Urothelium cell line (cell line): Measurements from ENCODE around the gene DYSF.

Source experiments
- DNase-seq: peaks from one replicate; pipeline ENCODE4 v3.0.0; 2011; ENCODE audit warnings: low spot score, mixed read lengths
- FAIRE-seq: peaks from 2 replicates; lab custom pipeline; 2011; peaks lifted over from hg19 to GRCh38; lab: Jason Lieb, UNC

The DYSF gene

DNA sequence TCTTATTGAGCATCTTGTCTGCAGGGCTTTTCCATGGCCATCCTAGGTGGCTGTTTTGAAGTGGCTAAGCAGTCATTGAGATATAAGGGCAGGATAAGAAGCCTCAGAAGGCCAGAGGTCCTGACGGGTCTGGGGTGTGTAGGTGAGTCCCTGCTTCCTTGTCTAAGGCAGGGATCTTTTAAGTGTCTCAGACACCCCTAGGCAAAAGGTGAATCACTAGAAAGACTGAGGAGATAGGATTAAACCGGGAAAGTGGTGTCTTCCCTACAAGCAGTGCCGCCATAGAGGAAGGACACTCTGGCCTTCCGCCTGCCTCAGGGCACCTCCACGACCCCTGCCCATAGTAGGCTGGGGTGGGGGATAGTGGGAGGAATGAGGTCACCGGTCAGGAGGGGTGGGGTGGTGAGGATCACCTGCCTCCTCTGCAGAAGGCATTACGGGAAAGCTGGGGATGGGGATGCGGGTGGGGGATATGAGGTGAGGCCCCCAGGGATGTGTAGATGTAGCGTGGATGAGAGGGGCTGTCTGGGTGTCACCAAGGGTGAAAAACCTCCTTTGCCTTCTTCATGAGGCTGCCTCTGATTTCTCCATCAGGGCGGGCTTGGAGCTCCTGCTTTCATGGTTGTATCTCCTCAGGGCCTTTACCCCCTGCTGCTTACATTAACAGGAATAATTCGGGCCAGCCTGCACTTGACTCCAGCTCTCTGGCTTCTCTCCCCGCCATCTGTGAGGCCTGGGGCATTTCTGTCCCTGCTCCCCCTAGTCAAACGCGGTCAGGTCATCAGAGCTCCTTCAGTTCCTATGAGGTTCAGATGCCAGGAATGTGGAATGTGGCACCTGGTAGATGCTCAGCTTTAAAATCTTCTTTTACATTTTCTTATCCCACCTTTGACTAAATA, 244.0 kb downstream of the DYSF start:
- DNase-seq = no peak
- FAIRE-seq = no peak

DNA sequence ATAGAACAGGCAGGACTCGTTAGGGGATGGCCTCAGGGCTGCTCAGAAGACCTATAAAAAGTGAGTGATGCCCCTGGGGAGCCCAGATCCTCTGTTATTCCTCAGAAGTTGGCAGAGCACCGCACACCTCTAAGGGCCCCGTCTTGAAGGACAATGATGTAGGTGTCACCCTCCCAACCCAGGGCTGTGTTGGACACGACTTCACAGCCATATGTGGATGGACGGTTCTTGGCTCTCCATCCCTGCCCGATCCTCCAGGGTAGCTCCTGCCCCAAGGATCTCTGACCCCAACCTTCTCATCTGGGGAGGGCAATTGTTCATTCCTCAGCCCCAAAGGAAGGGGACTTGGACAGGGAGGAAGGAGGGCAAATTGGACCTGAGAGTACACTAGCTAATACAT, 246.1 kb downstream of the DYSF start:
- FAIRE-seq (peak; percentile 5), DNase-seq (no peak)

GRCh38 chr2:71700041-71700657, 246.8 kb downstream of the DYSF start:
- FAIRE-seq (no peak), DNase-seq (peak; percentile 58)

- no peak for FAIRE-seq
- DNase-seq = peak; percentile 55
Measured at GRCh38 chr2:71700658-71701397, 247.5 kb downstream of the DYSF start.

DNA sequence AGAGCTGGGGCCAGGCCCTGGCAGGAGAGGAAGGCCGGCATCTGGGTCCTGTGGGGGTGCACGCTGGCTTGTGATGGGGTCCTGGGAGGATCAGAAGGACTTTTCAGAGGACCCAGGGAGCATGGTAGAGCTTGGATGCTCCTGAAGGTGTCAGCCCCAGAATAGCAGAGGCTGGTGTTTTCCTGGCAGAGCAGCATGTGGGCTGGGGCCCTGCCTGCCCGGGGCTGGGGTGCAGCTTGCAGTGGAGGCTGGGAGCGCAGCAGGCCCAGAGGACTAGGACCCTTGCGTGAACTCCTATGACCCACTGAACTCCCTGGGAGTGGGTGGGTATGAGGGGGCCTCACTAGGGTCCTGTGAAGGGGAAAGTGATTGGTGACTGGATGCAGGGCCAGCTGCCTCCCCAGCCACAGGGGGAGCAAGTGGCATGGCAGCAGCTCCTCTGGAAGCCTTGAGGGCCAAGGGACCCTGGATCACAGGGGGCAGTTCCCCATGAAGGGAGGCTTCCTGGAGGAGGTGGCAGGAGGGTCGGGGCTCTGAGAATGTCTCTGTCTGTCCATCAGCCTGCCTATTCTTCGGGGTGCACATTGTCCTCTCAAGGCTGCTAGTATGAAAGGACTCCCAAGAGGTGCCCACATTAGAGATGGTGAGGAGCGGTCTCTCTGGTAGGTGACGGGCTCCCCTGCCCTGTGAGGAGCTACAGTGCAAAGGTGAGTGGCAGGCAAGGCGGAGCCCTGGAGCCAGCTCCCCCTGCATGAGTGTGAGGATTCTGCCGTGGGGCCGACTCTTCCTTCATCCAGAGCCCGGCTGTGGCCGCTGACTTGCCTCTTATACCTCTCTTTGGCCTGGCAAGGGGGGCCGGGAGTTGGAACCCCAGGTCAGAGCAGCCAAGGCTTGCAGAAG, 249.0 kb downstream of the DYSF start:
- FAIRE-seq = no peak
- DNase-seq = no peak

- FAIRE-seq (no peak), DNase-seq (no peak)
Measured at GRCh38 chr2:71702971-71703898, 249.9 kb downstream of the DYSF start.

DNA sequence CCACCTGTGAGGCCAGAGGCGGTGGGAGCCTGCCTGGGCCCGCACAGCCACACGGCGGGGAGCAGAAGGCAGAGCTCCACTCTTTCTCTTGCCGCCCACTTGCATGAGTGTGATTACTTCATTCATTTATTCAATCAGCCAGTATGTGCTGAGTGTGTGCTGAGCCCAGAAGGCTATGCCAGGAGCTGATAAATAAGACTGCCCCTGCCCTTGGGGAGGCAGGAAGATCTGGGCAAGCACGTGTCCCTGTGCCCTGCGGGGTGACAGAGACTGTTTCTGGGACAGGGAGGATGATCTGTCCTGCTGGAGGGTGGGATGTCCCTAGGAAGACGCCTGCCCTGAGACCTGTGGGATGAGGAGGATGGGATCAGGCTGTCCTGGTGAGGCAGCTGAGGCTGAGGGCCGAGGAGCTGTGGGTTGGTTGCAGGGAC, 250.8 kb downstream of the DYSF start:
- FAIRE-seq (no peak), DNase-seq (no peak)

GRCh38 chr2:71704688-71705087, 251.3 kb downstream of the DYSF start:
- DNase-seq = no peak
- no peak for FAIRE-seq

DNA sequence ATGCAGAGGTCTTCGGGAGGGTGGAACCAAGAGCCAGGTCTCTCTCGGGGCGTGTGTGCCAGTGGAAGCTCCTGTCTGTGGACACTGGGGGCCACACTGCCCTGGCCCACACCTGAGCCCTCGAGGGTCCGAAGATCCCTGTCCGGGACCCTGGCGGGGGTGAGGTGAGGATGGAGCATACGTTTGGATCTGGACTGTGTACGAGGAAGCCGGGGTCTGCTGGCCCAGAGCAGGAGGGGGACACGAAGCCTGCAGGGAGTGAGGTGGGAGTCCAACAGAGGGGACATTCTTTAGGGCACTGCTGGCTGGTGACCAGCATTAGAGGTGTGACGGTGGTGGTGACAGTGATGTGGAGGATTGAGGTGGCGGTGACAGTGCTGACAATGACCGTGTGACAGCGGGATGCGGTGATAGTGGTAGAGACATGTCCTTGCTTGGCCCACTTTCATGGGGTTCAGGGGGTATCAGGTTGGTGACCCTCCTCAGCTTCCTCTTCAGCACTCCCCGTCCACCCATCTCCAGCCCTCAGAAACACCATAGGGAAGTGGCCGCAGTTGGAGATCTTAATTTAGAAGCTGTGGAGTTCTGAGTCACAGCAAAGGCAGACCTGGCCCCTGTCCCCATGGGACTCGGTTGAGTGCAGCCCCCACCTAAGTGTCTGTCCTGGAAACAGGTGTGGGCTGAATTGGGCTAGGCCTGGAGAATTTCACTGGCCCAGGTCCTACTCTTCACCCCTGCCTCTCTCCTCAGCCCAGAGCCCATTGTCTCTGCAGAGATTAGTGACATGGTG, 252.0 kb downstream of the DYSF start:
- FAIRE-seq = peak; percentile 71
- DNase-seq = no peak

DNA sequence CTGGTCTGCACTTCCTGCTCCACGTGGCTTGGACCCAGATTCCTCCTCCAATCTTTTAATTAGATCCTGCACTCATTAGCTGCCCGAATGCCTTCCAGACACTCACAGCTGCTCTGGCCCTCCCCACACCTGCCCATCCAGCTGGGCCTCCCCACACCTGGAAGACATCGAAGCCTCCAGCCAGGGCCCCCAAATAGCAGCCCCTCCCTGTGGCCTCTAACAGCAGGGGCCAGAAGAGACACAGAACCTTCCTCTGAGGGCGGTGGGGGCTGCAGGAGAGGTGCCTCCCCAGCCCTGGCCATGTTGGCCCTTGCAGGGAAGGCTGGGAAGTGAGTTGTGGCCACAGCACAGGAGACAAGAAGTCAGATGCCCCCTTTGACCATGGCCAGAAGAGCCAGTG, 252.8 kb downstream of the DYSF start:
- DNase-seq = no peak
- no peak for FAIRE-seq

- DNase-seq = no peak
- peak; percentile 56 for FAIRE-seq
Measured at GRCh38 chr2:71706836-71707235, 253.5 kb downstream of the DYSF start.

DNA sequence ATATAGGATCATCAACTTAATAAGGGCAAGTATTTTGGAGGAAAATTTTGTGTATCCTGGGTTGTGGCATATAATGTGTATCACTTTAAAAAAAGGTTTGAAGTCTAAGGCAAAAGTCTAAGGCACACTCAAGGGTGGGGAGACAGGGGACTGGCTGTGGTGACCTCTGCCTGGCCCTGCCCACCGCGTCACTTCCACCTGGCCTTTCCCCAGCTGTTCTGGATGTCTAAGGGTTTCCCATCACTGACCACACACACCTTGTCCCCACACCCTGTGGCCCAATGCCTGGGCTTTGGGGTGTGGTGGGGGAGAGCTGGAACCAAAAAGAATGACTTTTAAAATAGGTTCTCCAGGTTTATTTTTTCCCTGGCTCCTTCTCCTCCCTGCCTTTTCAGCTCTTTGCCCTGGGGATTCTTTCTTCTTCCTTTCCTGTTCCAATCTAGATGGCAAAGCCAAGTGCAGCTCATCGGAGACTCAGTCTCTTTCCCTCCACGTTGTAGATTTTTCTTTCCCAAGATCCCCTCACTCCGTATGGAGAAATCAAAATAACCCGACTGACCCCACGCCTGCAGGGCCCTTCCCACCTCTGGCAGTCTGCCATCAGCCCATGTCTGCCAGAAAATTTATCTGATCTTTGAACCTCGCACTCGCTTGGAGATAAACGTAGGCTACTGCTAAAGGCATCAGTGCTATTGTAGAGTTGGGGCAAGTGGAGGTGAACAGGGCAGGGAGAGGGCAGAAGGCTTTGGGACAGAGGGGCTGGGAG, 257.2 kb downstream of the DYSF start:
- DNase-seq (no peak), FAIRE-seq (no peak)

DNA sequence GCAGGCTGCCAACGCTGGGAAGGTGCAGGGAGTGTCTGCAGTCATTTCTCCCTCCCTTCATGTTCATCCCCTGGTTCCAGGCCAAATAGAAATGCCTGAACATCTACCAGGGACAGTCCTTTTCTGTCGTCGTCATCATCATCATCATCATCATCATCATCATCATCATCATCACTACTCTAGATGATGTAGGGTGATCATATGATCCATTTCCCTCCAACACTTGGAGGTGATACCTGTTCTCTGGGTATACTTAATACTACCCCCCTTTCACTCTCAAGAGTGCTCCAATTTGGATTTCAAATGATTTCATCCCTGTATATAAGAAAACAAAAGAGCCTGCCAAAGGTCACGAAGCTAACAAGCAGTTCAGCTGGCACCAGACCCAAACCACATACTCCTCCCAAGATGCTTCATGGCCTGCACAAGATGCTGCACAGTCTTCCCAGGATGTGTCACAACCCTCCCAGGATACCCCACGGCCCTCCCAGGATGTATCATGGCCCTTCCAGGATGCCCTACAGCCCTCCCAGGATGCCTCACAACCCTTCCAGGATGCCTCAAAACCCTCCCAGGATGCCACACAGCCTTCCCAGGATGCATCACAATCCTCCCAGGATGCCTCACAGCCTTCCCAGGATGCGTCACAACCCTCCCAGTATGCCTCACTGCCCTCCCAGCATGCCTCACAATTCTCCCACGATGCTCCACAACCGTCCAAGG, 257.9 kb downstream of the DYSF start:
- FAIRE-seq = peak; percentile 65
- DNase-seq = peak; percentile 63

DNA sequence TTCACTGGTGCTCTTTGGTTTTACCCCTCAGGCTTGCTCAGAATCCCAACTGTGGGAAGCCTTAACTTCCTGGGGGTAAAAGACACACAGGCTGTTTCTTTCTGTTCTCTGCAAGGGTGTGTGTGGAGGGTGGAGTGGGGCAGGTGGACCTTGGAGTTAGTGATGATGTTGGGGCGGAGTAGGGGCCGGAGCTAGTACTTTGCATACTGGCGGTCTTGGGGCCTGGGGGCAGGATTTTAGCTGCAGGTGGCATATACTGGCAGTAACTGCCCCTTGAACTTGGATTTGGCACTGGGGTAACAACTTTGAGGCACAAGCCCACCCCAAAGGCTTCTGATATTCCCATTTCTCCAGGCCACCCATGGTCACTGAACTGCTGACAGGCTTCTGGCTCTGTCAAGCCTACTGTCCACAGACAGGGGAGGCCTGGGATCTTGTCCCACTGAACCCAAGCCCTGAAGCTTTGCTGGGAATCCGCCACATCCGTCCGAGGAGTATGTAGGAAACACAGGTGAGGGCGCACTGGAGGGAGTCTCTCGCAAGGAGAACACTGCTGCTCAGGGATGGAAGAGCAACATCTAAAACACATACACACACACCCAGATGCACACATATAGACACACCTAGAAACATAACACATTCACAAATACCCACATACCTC, 258.9 kb downstream of the DYSF start:
- DNase-seq (no peak), FAIRE-seq (no peak)

- no peak for DNase-seq
- FAIRE-seq = peak; percentile 53
Measured at GRCh38 chr2:71713581-71714580, 260.5 kb downstream of the DYSF start.
